ENCODE results near the gene GLB1L. TPM values are rescaled to one million over a fixed set of nuclear protein-coding genes. Genes with fewer than 3 reads are reported as not detected.

Gene GLB1L
- total and polyA plus RNA-seq, 7 donors = 2.1 to 26.0 (median 6.9) TPM

DNA sequence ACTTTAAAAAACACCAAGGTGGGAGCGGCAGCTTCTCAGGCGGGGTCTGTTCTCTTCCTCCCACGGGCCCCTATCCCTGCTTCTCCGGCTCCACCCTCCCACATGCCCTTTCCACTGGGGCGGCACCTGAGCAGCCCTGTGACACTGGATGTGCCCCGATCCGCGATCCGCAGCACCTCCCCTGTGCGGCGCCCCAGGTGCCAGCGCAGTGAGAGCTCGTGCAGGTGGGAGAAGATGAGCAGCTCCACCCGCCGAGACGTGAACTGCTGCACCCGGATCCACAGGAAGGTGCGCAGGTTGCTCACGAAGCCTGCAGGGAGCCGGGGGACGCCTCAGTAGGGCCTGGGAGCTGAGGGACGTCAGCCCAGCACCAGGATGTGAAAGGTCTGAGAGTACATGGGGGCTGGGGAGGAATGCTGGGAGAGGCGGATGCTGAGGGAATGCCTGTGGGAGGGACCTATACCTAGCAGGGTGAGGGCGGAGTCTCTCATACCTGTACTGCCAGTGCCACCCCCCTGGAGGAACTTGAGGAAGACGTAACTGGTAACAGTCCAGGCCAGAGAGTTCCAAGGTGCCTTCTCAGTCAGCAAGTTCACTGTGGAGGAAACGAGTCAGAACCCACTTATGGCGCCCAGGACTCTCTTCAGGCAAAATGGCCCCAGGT lies 29.2 kb downstream of the GLB1L start:
- TF ChIP-seq EP300 (IDR thresholded peaks at IDR 0.05) (no peak), CTCF (IDR thresholded peaks at IDR 0.05) (no peak), POLR2A (IDR thresholded peaks at IDR 0.05) (no peak), POLR2AphosphoS5 (IDR thresholded peaks at IDR 0.05) (no peak)
- Histone ChIP-seq H3K9me3 (no peaks in the 10 kb centered on the region), H3K4me1 (peaks cover 0 to 37% (median 32%) of the 10 kb centered on the region in 4 donors), H3K27me3 (no peaks in the 10 kb centered on the region), H3K27ac (peak overlapping the region in 2 of 4 donors; percentile 96 to 97), H3K36me3 (peaks cover 17 to 46% (median 44%) of the 10 kb centered on the region in 4 donors), H3K4me3 (no peak overlapping the region)
- WGBS, 2 donors = 93 to 95% methylated on average over 27 of the region's 27 CpGs
- no peak for DNase-seq
- intact Hi-C loops (cut with DNase I) = loop anchor here (5.0 kb wide), 2 partner anchors 36 to 61 kb away; partner anchors contain the start of genes DNAJB2, TUBA4A and TUBA4B

DNA sequence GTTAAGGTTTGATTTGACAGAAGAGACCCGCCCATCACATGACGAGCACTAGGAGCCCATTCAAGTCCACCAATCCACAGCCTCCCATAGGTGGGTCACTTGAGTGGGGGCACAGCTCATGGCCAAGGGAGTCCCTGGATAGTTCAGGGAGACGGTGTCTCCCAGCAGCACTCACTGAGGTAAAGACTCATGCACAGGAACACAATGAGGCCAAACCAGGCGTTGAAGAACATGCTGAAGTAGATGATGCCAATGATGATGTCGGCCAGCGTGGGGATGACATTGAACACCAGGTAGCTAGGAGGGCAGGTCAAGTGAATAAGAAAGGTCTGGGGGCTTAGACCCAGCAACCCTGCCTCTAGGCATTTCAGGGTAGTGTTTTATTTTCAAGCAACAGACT lies 30.5 kb downstream of the GLB1L start:
- 94 to 95% methylated on average over 6 of the region's 6 CpGs for WGBS, 2 donors
- Histone ChIP-seq H3K27ac (no peak overlapping the region), H3K27me3 (no peaks in the 10 kb centered on the region), H3K4me1 (peaks cover 0 to 32% (median 28%) of the 10 kb centered on the region in 4 donors), H3K4me3 (no peak overlapping the region), H3K36me3 (peaks cover 9 to 43% (median 39%) of the 10 kb centered on the region in 4 donors), H3K9me3 (no peaks in the 10 kb centered on the region)
- TF ChIP-seq EP300 (IDR thresholded peaks at IDR 0.05) = no peak
- no peak for TF ChIP-seq POLR2AphosphoS5 (IDR thresholded peaks at IDR 0.05)
- TF ChIP-seq POLR2A (IDR thresholded peaks at IDR 0.05) = no peak
- intact Hi-C loops (cut with DNase I) = loop anchor here (5.0 kb wide), 2 partner anchors 38 to 63 kb away; partner anchors contain the start of genes DNAJB2, TUBA4A and TUBA4B
- DNase-seq = peak; percentile 44

DNA sequence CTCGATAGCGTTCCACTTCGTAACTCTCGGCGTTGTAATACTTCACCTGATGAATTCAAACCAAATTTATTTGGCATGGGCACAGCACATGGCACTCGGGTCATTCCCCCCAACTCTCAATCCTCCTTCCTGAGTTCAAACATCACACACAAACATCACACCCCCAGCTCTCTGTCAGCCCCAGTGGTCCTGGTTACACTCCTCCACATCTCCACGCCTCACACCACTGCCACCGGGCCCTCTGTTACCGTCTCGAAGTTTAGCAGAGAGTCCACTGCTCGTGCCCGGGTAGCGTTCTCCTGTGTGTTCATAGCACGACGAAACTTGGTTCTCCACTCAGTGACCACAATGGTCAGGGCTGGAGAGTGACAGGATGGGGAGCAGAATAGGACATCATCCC lies 31.1 kb downstream of the GLB1L start:
- H3K4me3 ChIP-seq = no peak overlapping the region
- peaks cover 9 to 48% (median 41%) of the 10 kb centered on the region in 4 donors for H3K36me3 ChIP-seq
- 97 to 98% methylated on average over 15 of the region's 15 CpGs for WGBS, 2 donors
- H3K4me1 ChIP-seq = peaks cover 0 to 26% (median 21%) of the 10 kb centered on the region in 4 donors
- no peaks in the 10 kb centered on the region for H3K27me3 ChIP-seq
- intact Hi-C loops (cut with DNase I) = no loop called here
- no peaks in the 10 kb centered on the region for H3K9me3 ChIP-seq
- H3K27ac ChIP-seq = no peak overlapping the region
- TF ChIP-seq EP300 (IDR thresholded peaks at IDR 0.05) (no peak), POLR2A (IDR thresholded peaks at IDR 0.05) (no peak), POLR2AphosphoS5 (IDR thresholded peaks at IDR 0.05) (no peak), CTCF (IDR thresholded peaks at IDR 0.05) (no peak)
- peak; percentile 46 for DNase-seq

- no peak overlapping the region for H3K27ac ChIP-seq
- peaks cover 0 to 24% (median 17%) of the 10 kb centered on the region in 4 donors for H3K4me1 ChIP-seq
- DNase-seq = peak; percentile 50
- no peaks in the 10 kb centered on the region for H3K27me3 ChIP-seq
- no peaks in the 10 kb centered on the region for H3K9me3 ChIP-seq
- 97% methylated on average over 10 of the region's 10 CpGs for WGBS, 2 donors
- H3K4me3 ChIP-seq = no peak overlapping the region
- H3K36me3 ChIP-seq = peaks cover 9 to 54% (median 44%) of the 10 kb centered on the region in 4 donors
- intact Hi-C loops (cut with DNase I) = no loop called here
- TF ChIP-seq POLR2A (IDR thresholded peaks at IDR 0.05) (no peak), POLR2AphosphoS5 (IDR thresholded peaks at IDR 0.05) (no peak), CTCF (IDR thresholded peaks at IDR 0.05) (no peak), EP300 (IDR thresholded peaks at IDR 0.05) (no peak)
Measured at GRCh38 chr2:219213486-219214071, 31.7 kb downstream of the GLB1L start.

- H3K4me1 ChIP-seq = peaks cover 0 to 24% (median 16%) of the 10 kb centered on the region in 4 donors
- 93% methylated on average over 8 of the region's 8 CpGs for WGBS, 2 donors
- DNase-seq = no peak
- no peak overlapping the region for H3K27ac ChIP-seq
- H3K9me3 ChIP-seq = no peaks in the 10 kb centered on the region
- H3K36me3 ChIP-seq = peaks cover 9 to 59% (median 45%) of the 10 kb centered on the region in 4 donors
- H3K4me3 ChIP-seq = no peak overlapping the region
- TF ChIP-seq EP300 (IDR thresholded peaks at IDR 0.05) = no peak
- TF ChIP-seq POLR2AphosphoS5 (IDR thresholded peaks at IDR 0.05) = no peak
- no peak for TF ChIP-seq CTCF (IDR thresholded peaks at IDR 0.05)
- TF ChIP-seq POLR2A (IDR thresholded peaks at IDR 0.05) = no peak
- H3K27me3 ChIP-seq = no peaks in the 10 kb centered on the region
- intact Hi-C loops (cut with DNase I) = no loop called here
Measured at GRCh38 chr2:219213026-219213415, 32.2 kb downstream of the GLB1L start.

Data from sigmoid colon (tissue), 7 donors.